H54 (cell line): ENCODE measurements around the gene DDX23.
A peak's percentile ranks its signal among the peaks of the same experiment; 100 is the strongest.
"Not testable (repeated sequence)": the region's sequence is repeated elsewhere in the genome, so short reads cannot be mapped to it uniquely, and the experiment has no call there.

ENCODE experiments used
- DNase-seq: peaks from one replicate; pipeline ENCODE4 v3.0.0; 2011; ENCODE audit warnings: low spot score, mixed read lengths; ENCODE audit not compliant: insufficient read length
- FAIRE-seq: peaks from 3 replicates; lab custom pipeline; 2011; peaks lifted over from hg19 to GRCh38; lab: Jason Lieb, UNC
- POLR2A ChIP-seq: IDR thresholded peaks from 2 replicates; pipeline ENCODE4 v1.6.1; 2011; ENCODE audit warnings: low read depth, mild to moderate bottlenecking, low read length

The DDX23 gene

GRCh38 chr12:48854488-48854887 is 2.5 kb upstream of the DDX23 start:
- FAIRE-seq (no peak), DNase-seq (no peak)
- no peak for TF ChIP-seq POLR2A

- TF ChIP-seq POLR2A = no peak
- DNase-seq = peak; percentile 74
- FAIRE-seq = peak; percentile 75
Measured at GRCh38 chr12:48852734-48853688, 1.0 kb upstream of the DDX23 start.

- FAIRE-seq, DNase-seq: not testable (repeated sequence)
Measured at GRCh38 chr12:48842021-48842420, 9.9 kb downstream of the DDX23 start.

- FAIRE-seq (no peak), DNase-seq (no peak)
- TF ChIP-seq POLR2A = no peak
Measured at GRCh38 chr12:48838048-48838447, 13.9 kb downstream of the DDX23 start.

GRCh38 chr12:48832321-48833060 is 19.5 kb downstream of the DDX23 start:
- DNase-seq (no peak), FAIRE-seq (no peak)
- TF ChIP-seq POLR2A = no peak

GRCh38 chr12:48831257-48831656 is 20.7 kb downstream of the DDX23 start:
- no peak for TF ChIP-seq POLR2A
- FAIRE-seq = no peak
- DNase-seq = no peak

GRCh38 chr12:48828841-48829575 is 23.0 kb downstream of the DDX23 start:
- FAIRE-seq = no peak
- DNase-seq = no peak
- TF ChIP-seq POLR2A = no peak

- FAIRE-seq (no peak), DNase-seq (no peak)
- no peak for TF ChIP-seq POLR2A
Measured at GRCh38 chr12:48828293-48828692, 23.7 kb downstream of the DDX23 start.

GRCh38 chr12:48827513-48828096 is 24.4 kb downstream of the DDX23 start:
- FAIRE-seq (no peak), DNase-seq (no peak)
- TF ChIP-seq POLR2A = no peak

- FAIRE-seq (no peak), DNase-seq (no peak)
- TF ChIP-seq POLR2A = no peak
Measured at GRCh38 chr12:48827026-48827425, 24.9 kb downstream of the DDX23 start.

- TF ChIP-seq POLR2A = no peak
- DNase-seq (no peak), FAIRE-seq (no peak)
Measured at GRCh38 chr12:48826209-48826855, 25.6 kb downstream of the DDX23 start.

- FAIRE-seq (no peak), DNase-seq (no peak)
- TF ChIP-seq POLR2A = no peak
Measured at GRCh38 chr12:48824905-48825304, 27.1 kb downstream of the DDX23 start.

GRCh38 chr12:48824112-48824511 is 27.9 kb downstream of the DDX23 start:
- DNase-seq = no peak
- no peak for FAIRE-seq
- no peak for TF ChIP-seq POLR2A
